Central memory CD4-positive, alpha-beta T cell (primary cell): ENCODE data around the gene MCUB.
A peak's percentile ranks its signal among the peaks of the same experiment; 100 is the strongest.
"Not testable (repeated sequence)": the region's sequence is repeated elsewhere in the genome, so short reads cannot be mapped to it uniquely, and the experiment has no call there.

Experiments used
- DNase-seq: peaks from one replicate; pipeline ENCODE4 v3.0.0; 2022

The MCUB gene

GRCh38 chr4:109631532-109632108, 71.6 kb downstream of the MCUB start:
- no peak for DNase-seq

- DNase-seq = no peak
Measured at GRCh38 chr4:109640644-109641043, 80.6 kb downstream of the MCUB start.

- no peak for DNase-seq
Measured at GRCh38 chr4:109645874-109646710, 86.0 kb downstream of the MCUB start.

- DNase-seq = peak; percentile 82
Measured at GRCh38 chr4:109648266-109648996, 88.4 kb downstream of the MCUB start.

GRCh38 chr4:109648997-109649575, 89.0 kb downstream of the MCUB start:
- peak; percentile 35 for DNase-seq

GRCh38 chr4:109649872-109650271, 89.8 kb downstream of the MCUB start:
- DNase-seq = no peak

- no peak for DNase-seq
Measured at GRCh38 chr4:109655396-109655795, 95.3 kb downstream of the MCUB start.

- no peak for DNase-seq
Measured at GRCh38 chr4:109657854-109658418, 97.9 kb downstream of the MCUB start.

GRCh38 chr4:109658871-109659410, 98.9 kb downstream of the MCUB start:
- DNase-seq = no peak

- no peak for DNase-seq
Measured at GRCh38 chr4:109662116-109662515, 102.1 kb downstream of the MCUB start.

- no peak for DNase-seq
Measured at GRCh38 chr4:109662771-109663170, 102.7 kb downstream of the MCUB start.

GRCh38 chr4:109665783-109666485, 105.9 kb downstream of the MCUB start:
- DNase-seq = no peak

GRCh38 chr4:109671350-109671749, 111.3 kb downstream of the MCUB start:
- no peak for DNase-seq

GRCh38 chr4:109672169-109672930, 112.3 kb downstream of the MCUB start:
- DNase-seq = no peak

- no peak for DNase-seq
Measured at GRCh38 chr4:109673303-109673702, 113.3 kb downstream of the MCUB start.

GRCh38 chr4:109675181-109675580, 115.1 kb downstream of the MCUB start:
- DNase-seq = no peak

GRCh38 chr4:109675843-109676242, 115.8 kb downstream of the MCUB start:
- no peak for DNase-seq

GRCh38 chr4:109676886-109677285, 116.8 kb downstream of the MCUB start:
- no peak for DNase-seq

- not testable (repeated sequence) for DNase-seq
Measured at GRCh38 chr4:109678472-109678871, 118.4 kb downstream of the MCUB start.

GRCh38 chr4:109678925-109679324, 118.9 kb downstream of the MCUB start:
- DNase-seq = not testable (repeated sequence)

GRCh38 chr4:109682875-109683274, 122.8 kb downstream of the MCUB start:
- no peak for DNase-seq
